Measurements from ENCODE around the gene CTNND2. TPM values are rescaled to one million over a fixed set of nuclear protein-coding genes. Genes with fewer than 3 reads are reported as not detected.

CTNND2 gene
- total RNA-seq, 2 experiments from 2014 or later: 0.20 TPM; not detected in 1

- DNase-seq (no peak), ATAC-seq (ENCODE audit: poor library complexity) (no peak)
- Mint-ChIP-seq H3K36me3 (ENCODE audit: low read depth) (no peaks in the 10 kb centered on the region), H3K4me1 (ENCODE audit: low read depth) (no peaks in the 10 kb centered on the region), H3K27ac (no peak overlapping the region), H3K9me3 (no peaks in the 10 kb centered on the region), H3K4me3 (no peak overlapping the region), H3K27me3 (peaks cover 10% of the 10 kb centered on the region)
- Histone ChIP-seq H3K4me3 (ENCODE audit: low read length) (no peak overlapping the region), H3K9me3 (ENCODE audit: control insufficient read depth in 1 of 2, insufficient read depth in 1 of 2, low read length in 2 of 2) (peaks cover 0 to 3% of the 10 kb centered on the region in 2 experiments), H3K4me1 (ENCODE audit: insufficient read depth, low read length) (no peaks in the 10 kb centered on the region), H3K27me3 (ENCODE audit: control insufficient read depth in 1 of 2, insufficient read depth in 2 of 2, low read length in 2 of 2) (no peaks in the 10 kb centered on the region), H3K27ac (ENCODE audit: low read depth in 1 of 2, low read length in 2 of 2) (no peak overlapping the region), H3K36me3 (ENCODE audit: insufficient read depth, low read length) (no peaks in the 10 kb centered on the region)
- TF ChIP-seq CTCF (IDR thresholded peaks at IDR 0.05): no peak
- ChIA-PET POLR2A (no interaction called here), CTCF (no interaction called here)
- intact Hi-C loops (cut with DNase I, micrococcal nuclease): no loop called here
Measured at GRCh38 chr5:11281842-11282241, 622.4 kb downstream of the CTNND2 start.

GRCh38 chr5:11277323-11277722 is 626.9 kb downstream of the CTNND2 start:
- H3K4me3 Mint-ChIP-seq: no peak overlapping the region
- Histone ChIP-seq H3K4me3 (ENCODE audit: low read length) (no peak overlapping the region), H3K27ac (ENCODE audit: low read depth in 1 of 2, low read length in 2 of 2) (no peak overlapping the region), H3K27me3 (ENCODE audit: control insufficient read depth in 1 of 2, insufficient read depth in 2 of 2, low read length in 2 of 2) (peaks cover 0 to 3% of the 10 kb centered on the region in 2 experiments), H3K4me1 (ENCODE audit: insufficient read depth, low read length) (no peaks in the 10 kb centered on the region), H3K36me3 (ENCODE audit: insufficient read depth, low read length) (no peaks in the 10 kb centered on the region), H3K9me3 (ENCODE audit: control insufficient read depth in 1 of 2, insufficient read depth in 1 of 2, low read length in 2 of 2) (peaks cover 0 to 3% of the 10 kb centered on the region in 2 experiments)
- H3K27me3 Mint-ChIP-seq: peaks cover 19% of the 10 kb centered on the region
- no peak overlapping the region for H3K27ac Mint-ChIP-seq
- intact Hi-C loops (cut with DNase I, micrococcal nuclease): no loop called here
- CTCF ChIA-PET: no interaction called here
- DNase-seq: no peak
- ATAC-seq (ENCODE audit: poor library complexity): no peak
- no peaks in the 10 kb centered on the region for H3K9me3 Mint-ChIP-seq
- H3K4me1 Mint-ChIP-seq (ENCODE audit: low read depth): no peaks in the 10 kb centered on the region
- H3K36me3 Mint-ChIP-seq (ENCODE audit: low read depth): no peaks in the 10 kb centered on the region
- TF ChIP-seq CTCF (IDR thresholded peaks at IDR 0.05): no peak
- POLR2A ChIA-PET: no interaction called here

GRCh38 chr5:11273180-11273903 is 630.9 kb downstream of the CTNND2 start:
- DNase-seq (no peak), ATAC-seq (ENCODE audit: poor library complexity) (no peak)
- Histone ChIP-seq H3K27ac (ENCODE audit: low read depth in 1 of 2, low read length in 2 of 2) (no peak overlapping the region), H3K9me3 (ENCODE audit: control insufficient read depth in 1 of 2, insufficient read depth in 1 of 2, low read length in 2 of 2) (no peaks in the 10 kb centered on the region), H3K4me3 (ENCODE audit: low read length) (no peak overlapping the region), H3K4me1 (ENCODE audit: insufficient read depth, low read length) (no peaks in the 10 kb centered on the region), H3K27me3 (ENCODE audit: control insufficient read depth in 1 of 2, insufficient read depth in 2 of 2, low read length in 2 of 2) (peaks cover 0 to 4% of the 10 kb centered on the region in 2 experiments), H3K36me3 (ENCODE audit: insufficient read depth, low read length) (no peaks in the 10 kb centered on the region)
- CTCF ChIA-PET: no interaction called here
- H3K27ac Mint-ChIP-seq: no peak overlapping the region
- TF ChIP-seq CTCF (IDR thresholded peaks at IDR 0.05): no peak
- no peaks in the 10 kb centered on the region for H3K9me3 Mint-ChIP-seq
- peaks cover 14% of the 10 kb centered on the region for H3K27me3 Mint-ChIP-seq
- H3K4me3 Mint-ChIP-seq: no peak overlapping the region
- H3K4me1 Mint-ChIP-seq (ENCODE audit: low read depth): no peaks in the 10 kb centered on the region
- H3K36me3 Mint-ChIP-seq (ENCODE audit: low read depth): no peaks in the 10 kb centered on the region
- POLR2A ChIA-PET: no interaction called here
- intact Hi-C loops (cut with DNase I, micrococcal nuclease): no loop called here

Data from CD4-positive, alpha-beta T cell (primary cell).